GM18873 (cell line): ENCODE measurements around the gene GABBR2.
"Not testable (repeated sequence)": the region's sequence is repeated elsewhere in the genome, so short reads cannot be mapped to it uniquely, and the experiment has no call there.

Source experiments
- ATAC-seq: cut with Tn5 transposase; IDR thresholded peaks from one replicate; pipeline ENCODE4 v1.9.1; 2021; ENCODE audit warnings: mild to moderate bottlenecking, moderate library complexity, moderate number of reproducible peaks; ENCODE audit not compliant: unreplicated experiment, low FRiP score

GABBR2 gene

GRCh38 chr9:98501819-98502218 is 206.9 kb downstream of the GABBR2 start:
- ATAC-seq, result no peak

DNA sequence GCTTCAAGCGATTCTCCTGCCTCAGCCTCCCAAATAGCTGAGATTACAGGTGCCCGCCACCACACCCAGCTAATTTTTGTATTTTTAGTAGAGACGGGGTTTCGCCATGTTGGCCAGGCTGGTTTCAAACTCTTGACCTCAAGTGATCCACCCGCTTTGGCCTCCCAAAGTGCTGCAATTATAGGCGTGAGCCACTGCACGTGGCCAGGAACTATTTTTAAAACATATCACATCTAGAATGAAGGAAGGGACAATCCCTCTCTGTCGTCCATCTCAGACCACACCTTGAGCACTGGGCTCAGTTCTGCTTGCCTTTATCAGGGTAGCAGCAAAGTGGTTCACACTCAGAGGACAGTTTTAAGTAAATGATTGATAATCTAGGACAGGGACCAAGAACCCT is 207.5 kb downstream of the GABBR2 start:
- ATAC-seq, result not testable (repeated sequence)

DNA sequence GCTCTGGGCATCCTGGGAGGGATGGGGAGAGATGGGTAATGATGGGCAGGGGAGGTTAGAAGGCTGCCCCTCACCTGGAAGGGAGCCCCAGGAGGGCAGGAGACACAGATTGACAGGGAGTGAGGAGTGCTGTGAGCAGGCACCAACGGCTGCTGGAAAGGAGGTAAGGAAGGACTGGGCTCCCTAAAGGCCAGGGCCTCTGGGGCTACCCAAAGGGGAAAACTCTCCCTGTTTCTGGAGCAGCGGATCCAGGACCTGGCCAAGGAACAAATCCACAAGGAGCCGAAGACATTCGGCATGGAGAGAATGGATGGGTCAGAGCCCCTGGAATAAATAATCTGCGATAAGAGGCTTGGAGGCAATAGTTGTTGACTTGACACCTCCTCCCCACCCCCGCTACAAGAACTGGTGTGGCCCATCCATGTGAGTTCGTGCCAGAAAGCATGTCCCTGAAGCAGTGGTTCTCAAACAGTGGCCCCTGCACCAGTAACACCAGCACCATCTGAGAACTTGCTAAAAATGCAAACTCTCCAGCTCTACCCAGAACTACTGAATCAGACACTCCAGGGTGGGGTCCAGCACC is 208.3 kb downstream of the GABBR2 start:
- no peak for ATAC-seq

GRCh38 chr9:98495530-98495929 is 213.2 kb downstream of the GABBR2 start:
- no peak for ATAC-seq

- ATAC-seq, result no peak
These were observed 213.9 kb downstream of the GABBR2 start for GRCh38 chr9:98494852-98495251.

DNA sequence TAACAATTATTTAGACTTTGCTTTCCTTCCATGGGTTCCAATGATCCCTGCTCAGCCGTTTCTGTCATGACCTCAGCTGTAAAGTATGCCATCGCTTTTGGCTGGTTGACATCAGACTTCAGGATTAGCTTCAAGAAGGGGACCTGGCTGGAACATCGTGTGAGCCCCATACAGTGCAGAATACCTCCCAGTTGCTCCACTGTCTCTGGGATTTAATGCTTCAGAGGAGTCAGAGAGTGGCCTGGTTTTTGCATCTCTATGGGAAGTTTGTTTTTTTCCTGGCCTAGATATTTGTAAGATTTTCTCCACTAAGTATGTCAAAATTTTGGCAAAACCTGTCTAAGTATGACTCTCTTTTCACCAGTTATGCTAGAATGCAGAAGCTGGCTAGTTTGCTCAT is 216.9 kb downstream of the GABBR2 start:
- ATAC-seq, result no peak

DNA sequence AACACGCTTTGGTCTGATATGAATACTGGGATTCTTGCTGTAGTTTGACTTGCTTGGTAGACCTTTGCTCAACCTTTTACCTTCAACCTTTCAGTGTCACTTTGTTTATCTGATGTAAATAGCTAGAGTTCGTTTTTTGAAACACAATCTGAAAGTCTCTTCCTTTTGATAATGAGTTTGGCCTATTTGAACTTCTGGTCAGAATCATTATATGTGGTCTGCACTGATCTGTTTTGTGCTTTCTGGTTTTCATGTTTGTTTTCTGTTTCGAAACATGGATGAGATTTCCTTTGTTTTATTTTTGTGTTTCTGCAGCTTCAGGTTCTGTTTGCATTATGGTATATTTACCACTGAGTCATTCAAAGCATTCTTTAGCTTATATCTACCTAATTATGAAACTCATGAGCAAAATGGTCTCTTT is 217.5 kb downstream of the GABBR2 start:
- ATAC-seq, result no peak

DNA sequence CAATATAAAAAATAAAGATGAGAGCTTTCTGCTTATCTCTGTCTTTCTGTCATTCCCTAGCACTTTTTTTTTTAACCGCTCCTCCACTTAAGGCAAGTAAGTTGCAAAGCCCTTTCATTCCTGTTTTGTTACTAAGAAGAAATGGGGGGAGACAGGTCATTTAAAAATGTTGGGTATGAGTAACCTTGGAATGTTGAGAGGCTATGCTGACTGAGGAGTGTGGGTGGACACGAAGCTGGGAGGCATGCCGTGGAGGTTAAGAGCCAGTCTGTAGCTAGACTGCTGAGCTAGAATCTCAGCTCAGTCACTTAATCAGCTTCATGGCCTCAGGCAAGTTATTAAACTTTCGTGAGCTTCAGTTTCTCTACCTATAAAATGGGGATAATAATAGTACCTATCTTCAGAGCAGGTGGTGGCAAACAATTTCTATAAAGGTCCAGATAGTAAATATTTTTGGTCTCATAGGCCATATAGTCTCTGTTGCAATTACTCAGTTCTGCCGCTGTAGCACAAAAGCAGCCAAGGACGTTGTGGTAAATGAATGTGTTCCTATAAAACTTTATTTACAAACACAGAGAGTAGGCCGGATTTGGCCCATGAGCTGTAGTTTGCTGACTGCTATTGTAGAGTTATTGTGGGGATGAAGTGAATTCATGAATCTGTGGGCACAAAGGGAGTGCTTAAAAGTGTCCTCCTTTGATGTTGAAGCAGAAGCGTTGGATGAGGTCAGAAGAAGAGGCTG is 220.0 kb downstream of the GABBR2 start:
- no peak for ATAC-seq

- ATAC-seq, result no peak
These were observed 223.0 kb downstream of the GABBR2 start for GRCh38 chr9:98485706-98486105.

DNA sequence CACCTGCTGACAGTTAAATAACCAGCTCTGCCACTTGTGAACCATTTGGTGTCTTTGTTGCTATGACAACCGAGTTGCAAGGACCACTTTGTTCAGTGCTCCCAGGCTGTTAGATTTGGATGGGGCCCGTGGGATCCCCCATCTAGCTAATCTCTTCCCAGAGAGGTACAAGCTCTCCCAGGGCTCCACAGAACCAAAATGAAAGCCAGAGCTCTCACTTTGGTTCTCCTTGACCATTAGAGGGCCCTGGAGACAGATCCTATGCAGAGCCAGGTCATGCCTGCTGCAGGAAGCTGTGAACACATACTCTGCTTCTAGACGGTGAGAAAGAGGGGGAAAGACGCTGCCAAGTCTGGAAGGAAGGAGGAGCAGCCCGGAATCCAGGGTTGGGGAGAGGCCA is 224.6 kb downstream of the GABBR2 start:
- ATAC-seq, result no peak

- ATAC-seq, result no peak
These were observed 226.5 kb downstream of the GABBR2 start for GRCh38 chr9:98482226-98482625.

DNA sequence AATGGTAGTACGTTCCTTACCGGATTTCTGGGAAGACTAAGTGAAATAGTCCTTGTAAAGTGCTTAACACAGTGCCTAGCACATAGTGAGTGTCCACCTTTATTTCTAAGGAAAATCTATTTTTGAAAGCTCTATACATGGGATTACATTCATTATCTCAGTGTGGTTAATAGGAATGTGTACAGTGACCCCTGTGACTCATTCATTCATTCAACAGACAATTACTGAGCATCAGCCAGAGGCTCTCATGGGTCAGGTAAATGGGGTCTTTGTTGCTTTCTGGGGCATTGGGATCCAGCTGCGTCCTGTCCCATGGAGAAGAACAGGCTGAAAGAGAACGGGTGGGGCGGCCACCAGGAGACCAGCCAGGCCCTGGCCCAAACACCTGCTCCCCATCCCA is 227.1 kb downstream of the GABBR2 start:
- no peak for ATAC-seq

DNA sequence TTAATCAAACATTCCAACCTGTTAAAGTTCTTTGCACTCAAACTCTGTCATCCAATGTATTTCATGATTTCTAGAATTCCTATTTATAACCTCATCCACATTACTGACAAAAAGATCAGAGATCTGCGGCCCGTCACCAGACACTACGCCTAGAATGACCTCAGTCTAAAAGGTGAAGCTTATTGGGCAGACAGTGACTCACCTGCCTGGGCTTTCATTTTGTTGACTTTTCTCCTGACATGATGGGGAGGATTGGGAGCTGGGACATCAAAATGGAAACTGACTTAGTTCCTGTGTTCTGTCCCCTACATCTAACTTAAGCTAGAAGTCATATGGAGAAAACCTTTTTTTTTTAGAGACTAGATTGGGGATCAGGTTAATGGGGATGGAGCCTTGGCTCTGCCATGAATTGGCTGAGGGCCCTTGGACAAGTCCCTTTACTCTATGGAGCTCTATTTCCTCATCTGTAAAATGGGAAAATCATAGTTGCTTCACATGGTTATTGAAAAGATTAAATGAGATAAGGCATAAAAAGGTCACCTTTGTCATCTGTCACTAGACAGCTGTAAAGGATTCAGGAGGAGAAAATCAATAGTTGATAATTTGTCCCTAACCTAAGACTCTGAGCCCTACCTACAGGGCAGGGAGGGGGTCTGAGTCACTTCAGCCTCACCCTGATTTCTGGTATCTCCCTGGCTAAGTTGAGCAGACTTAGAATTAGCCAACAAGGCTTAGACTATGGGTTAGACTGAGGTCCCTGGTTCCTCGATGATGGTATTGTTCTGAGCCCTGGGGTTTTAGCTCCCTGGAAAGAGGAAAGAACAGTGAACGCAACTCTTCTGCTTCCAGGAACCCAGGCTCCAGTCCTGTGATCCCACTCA is 228.5 kb downstream of the GABBR2 start:
- no peak for ATAC-seq

DNA sequence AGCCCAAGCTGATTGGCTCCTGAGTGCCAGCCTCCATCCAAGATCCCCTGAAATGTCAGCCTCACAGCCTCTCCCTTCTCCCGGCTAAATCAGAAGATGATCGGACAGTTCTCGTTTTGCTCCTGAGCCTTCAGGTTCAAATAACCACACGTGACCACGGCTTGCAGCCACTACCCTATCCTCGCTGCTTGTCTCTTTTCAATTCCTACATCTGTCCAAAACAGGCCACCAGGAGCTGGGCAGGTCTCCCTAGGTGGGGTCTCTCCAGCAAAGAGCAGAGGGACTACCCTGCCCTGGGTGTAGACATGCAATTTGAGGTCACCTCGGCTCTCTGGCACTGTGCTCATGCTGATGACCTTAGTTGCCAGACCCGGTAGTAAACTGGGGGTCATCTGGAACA is 229.3 kb downstream of the GABBR2 start:
- no peak for ATAC-seq

DNA sequence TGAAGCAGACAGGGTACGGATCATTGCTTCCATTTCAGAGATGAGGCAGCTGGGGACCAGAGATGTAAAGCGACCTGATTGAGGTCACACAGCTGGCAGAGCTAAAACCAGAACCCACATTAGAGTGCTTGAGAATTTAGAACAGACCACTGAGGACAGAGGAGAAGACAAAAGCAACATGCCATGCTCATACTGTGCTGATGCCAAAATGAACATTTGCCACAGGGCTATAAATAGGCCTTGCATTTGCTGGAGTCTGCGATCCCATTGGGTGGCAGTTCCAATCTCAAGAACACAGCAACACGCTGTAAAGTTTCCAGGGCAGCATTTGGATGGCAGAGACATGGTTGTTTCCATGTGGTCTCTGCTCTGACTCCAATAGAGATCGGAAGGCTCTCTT is 230.9 kb downstream of the GABBR2 start:
- ATAC-seq, result no peak

- ATAC-seq, result no peak
These were observed 236.5 kb downstream of the GABBR2 start for GRCh38 chr9:98472216-98472615.

GRCh38 chr9:98471185-98471584 is 237.6 kb downstream of the GABBR2 start:
- no peak for ATAC-seq

DNA sequence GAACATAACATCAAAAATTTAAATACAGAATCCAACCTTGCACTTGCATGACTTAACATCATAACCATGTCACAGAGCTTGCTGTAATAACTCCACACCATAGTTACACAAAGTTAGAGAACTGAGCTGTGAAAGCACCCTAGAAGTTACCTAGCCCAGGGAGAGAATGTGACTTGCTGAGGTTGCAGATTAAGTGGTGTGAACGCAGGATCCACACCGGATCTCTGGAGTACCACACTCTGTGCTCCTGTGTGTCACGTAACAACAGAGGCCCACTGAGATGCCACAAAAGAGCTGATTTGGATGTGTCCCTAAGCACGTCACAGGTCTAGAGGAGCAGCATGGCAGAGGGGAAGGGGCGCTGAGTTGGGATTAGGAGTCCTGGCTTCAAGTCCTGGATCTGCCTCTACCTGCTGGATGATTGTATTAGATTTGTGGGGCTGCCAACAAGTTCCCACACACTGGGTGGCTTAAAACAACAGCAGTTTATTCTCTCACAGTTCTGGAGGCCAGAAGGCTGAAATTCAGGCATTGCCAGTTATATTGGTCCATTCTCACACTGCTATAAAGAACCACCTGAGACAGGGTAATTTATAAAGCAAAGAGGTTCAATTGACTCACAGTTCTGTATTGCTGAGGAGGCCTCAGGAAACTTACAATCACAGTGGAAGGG is 240.0 kb downstream of the GABBR2 start:
- no peak for ATAC-seq

DNA sequence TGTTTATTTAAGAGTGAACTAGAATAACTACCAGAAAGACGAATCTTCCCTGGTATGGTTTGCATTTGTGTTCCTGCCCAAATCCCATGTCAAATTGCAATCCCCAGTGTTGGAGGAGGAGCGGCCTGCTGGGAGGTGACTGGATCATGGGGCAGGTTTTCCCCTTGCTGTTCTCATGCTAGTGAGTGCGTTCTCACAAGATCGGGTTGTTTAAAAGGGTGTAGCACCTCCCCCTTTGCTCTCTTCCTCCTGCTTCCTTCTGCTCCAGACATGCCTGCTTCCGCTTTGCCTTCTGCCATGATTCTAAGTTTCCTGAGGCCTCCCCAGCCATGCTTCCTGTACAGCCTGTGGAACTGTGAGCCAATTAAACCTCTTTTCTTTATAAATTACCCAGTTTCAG is 242.9 kb downstream of the GABBR2 start:
- no peak for ATAC-seq

DNA sequence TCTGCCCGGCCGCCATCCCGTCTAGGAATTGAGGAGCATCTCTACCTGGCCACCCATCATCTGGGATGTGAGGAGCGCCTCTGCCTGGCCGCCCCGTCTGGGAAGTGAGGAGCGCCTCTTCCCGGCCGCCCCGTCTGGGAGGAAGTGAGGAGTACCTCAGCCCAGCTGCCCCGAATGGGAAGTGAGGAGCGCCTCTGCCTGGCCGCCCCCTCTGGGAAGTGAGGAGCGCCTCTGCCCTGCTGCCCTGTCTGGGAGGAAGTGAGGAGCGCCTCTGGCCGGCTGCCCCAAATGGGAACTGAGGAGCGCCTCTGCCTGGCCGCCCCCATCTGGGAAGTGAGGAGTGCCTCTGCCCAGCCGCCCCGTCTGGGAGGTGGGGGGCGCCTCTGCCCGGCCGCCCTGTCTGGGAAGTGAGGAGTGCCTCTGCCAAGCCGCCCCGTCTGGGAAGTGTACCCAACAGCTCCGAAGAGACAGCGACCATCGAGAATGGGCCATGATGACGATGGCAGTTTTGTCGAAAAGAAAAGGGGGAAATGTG is 244.5 kb downstream of the GABBR2 start:
- not testable (repeated sequence) for ATAC-seq

- no peak for ATAC-seq
These were observed 246.4 kb downstream of the GABBR2 start for GRCh38 chr9:98462310-98462709.
